GM21528 (cell line): ENCODE data around the gene COL20A1.

ENCODE experiments used
- ATAC-seq: cut with Tn5 transposase; IDR thresholded peaks from one replicate; pipeline ENCODE4 v1.9.1; 2021; ENCODE audit warnings: mild to moderate bottlenecking, moderate library complexity; ENCODE audit not compliant: unreplicated experiment, low FRiP score

COL20A1 gene

GRCh38 chr20:63276956-63277355, 16.0 kb upstream of the COL20A1 start:
- ATAC-seq: no peak

GRCh38 chr20:63277466-63278272, 15.3 kb upstream of the COL20A1 start:
- no peak for ATAC-seq

GRCh38 chr20:63278661-63279060, 14.3 kb upstream of the COL20A1 start:
- ATAC-seq: no peak

GRCh38 chr20:63279931-63280330, 13.1 kb upstream of the COL20A1 start:
- no peak for ATAC-seq

GRCh38 chr20:63280371-63280770, 12.6 kb upstream of the COL20A1 start:
- ATAC-seq: no peak

- no peak for ATAC-seq
These were observed 11.9 kb upstream of the COL20A1 start for GRCh38 chr20:63280929-63281545.

- ATAC-seq: no peak
These were observed 11.0 kb upstream of the COL20A1 start for GRCh38 chr20:63281742-63282665.

- no peak for ATAC-seq
These were observed 10.0 kb upstream of the COL20A1 start for GRCh38 chr20:63282946-63283345.

- no peak for ATAC-seq
These were observed 9.4 kb upstream of the COL20A1 start for GRCh38 chr20:63283397-63284082.

GRCh38 chr20:63284083-63284440, 8.9 kb upstream of the COL20A1 start:
- ATAC-seq: no peak

- ATAC-seq: no peak
These were observed 8.4 kb upstream of the COL20A1 start for GRCh38 chr20:63284544-63284949.

GRCh38 chr20:63284981-63285524, 7.9 kb upstream of the COL20A1 start:
- no peak for ATAC-seq

- no peak for ATAC-seq
These were observed 7.1 kb upstream of the COL20A1 start for GRCh38 chr20:63285636-63286615.

GRCh38 chr20:63286781-63287696, 5.9 kb upstream of the COL20A1 start:
- no peak for ATAC-seq

- no peak for ATAC-seq
These were observed 5.0 kb upstream of the COL20A1 start for GRCh38 chr20:63287697-63288580.

GRCh38 chr20:63288581-63289251, 4.3 kb upstream of the COL20A1 start:
- no peak for ATAC-seq
